GM12873 (cell line): Measurements from ENCODE around the gene AQP5.

Experiments used
- CTCF ChIP-seq: IDR thresholded peaks from 2 replicates; pipeline ENCODE4 v1.5.1; 2012; ENCODE audit warnings: low read depth, mild to moderate bottlenecking, moderate library complexity, low read length, control low read depth; ENCODE audit not compliant: insufficient read depth; ENCODE audit errors: missing control alignments

Gene AQP5

GRCh38 chr12:49983892-49984291, 22.2 kb downstream of the AQP5 start:
- TF ChIP-seq CTCF: no peak

- no peak for TF ChIP-seq CTCF
These were observed 23.0 kb downstream of the AQP5 start for GRCh38 chr12:49984476-49985359.

- no peak for TF ChIP-seq CTCF
These were observed 24.3 kb downstream of the AQP5 start for GRCh38 chr12:49985981-49986380.

GRCh38 chr12:49987625-49988303, 26.1 kb downstream of the AQP5 start:
- no peak for TF ChIP-seq CTCF

GRCh38 chr12:49990273-49990672, 28.6 kb downstream of the AQP5 start:
- no peak for TF ChIP-seq CTCF

GRCh38 chr12:49998453-49998852, 36.8 kb downstream of the AQP5 start:
- TF ChIP-seq CTCF: no peak

GRCh38 chr12:50003595-50003994, 41.9 kb downstream of the AQP5 start:
- TF ChIP-seq CTCF: no peak
